ENCODE results near the gene RALGAPA1.
"Not testable (repeated sequence)": the region's sequence is repeated elsewhere in the genome, so short reads cannot be mapped to it uniquely, and the experiment has no call there.

Gene RALGAPA1

GRCh38 chr14:35701531-35701930 lies 107.6 kb downstream of the RALGAPA1 start:
- no peak for DNase-seq

DNA sequence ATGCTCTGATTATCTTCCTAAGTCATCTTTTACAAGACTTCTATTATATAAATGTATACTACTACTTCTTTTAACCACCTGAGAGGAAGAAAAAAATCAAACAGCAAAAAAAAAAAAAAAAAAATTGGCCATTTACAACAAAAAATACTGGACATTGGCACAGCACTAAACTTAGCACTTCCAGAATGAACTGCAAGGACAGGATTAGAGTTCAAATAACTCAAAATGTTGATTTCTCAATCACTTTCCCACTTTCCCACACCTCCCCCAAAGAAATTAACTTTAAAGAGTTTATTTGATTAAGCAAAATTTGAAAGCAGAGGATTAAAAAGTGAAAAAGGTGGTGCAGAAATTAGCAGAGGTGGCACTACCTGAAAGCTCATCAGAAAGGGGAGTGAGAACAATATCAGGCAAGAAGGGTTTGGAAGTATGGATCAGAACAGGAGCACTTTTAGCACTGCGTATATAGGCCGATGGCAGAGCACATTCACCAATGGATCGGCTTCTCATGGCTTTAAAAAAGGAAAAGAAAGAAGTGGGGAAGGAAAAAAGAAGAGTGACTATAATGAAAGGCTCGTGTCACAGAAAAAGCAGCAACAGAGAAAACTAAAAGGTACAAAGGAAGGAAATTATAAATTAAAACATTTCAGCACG lies 109.2 kb downstream of the RALGAPA1 start:
- DNase-seq: no peak

DNA sequence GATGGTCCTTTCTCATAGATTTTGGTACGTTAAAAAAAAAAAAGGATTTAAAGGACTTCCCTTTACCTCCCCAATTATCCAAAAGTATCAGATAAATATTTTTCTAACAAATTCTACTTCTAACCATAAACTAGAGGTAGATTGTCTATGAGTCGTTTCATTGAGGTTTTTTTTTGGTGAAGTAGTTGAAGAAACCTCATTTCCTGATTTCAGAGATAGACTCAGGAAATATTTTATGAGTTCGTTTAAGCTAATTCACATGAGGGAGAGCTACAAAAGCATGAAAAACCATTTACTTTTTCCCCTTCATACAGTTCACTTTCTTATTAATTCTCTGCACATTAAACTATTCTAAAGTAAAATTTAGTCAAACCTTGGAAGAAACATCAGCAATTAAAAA lies 112.5 kb downstream of the RALGAPA1 start:
- DNase-seq: no peak

DNA sequence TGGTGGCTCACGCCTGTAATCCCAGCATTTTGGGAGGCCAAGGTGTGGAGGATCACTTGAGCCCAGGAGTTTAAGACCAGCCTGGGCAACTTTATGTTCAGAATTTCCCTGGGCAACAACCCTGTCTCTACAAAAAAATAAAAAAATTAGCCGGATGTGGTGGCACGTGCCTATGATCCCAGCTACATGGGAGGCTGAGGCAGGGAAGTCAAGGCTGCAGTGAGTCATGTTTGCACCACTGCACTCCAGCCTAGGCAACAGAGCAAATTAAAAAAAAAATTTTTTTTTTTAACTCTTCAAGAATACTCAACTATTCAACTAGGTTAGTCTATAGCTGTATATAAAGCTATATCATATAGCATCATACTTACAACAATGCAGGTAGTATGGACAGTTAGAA lies 113.0 kb downstream of the RALGAPA1 start:
- no peak for DNase-seq

GRCh38 chr14:35695647-35696046 lies 113.4 kb downstream of the RALGAPA1 start:
- no peak for DNase-seq

DNA sequence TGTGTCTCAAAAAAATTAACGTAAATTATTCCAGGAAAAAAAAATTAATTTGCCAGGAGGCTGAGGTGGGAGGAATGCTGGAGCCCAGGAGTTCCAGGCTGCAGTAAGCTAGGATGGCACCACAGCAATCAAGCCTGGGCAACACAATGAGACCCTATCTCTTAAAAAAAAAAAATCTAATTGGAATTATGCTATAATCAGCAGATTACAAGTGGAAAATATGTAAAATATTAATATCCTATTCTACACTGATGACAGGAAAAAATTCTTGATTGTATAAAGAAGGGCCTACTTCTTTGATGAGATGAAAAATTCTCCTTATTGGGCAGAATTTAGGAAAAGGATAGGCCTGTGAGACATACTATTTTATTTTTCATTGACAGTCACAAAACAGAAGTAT lies 114.0 kb downstream of the RALGAPA1 start:
- DNase-seq: no peak

DNA sequence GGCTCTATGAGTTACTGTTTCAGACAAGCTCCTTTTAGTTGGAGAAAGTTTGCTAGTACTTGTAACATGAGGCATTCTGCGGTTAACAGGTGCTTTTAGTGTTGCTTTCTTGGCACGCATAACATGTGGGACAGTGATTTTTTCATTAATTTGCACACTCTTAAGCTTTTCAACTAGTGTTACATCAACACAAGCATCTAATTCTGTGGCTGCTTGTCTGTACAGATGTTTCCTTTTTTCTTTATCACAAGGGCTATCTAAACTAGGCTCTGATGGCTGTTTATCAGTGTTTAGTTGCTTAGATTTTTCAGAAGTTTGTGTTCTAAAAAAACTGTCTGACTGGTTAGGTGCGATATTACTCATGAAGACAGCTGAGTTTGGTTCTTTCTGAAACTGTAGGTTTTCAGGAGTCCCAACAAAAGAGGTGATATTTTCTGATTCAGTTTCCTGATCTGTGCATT lies 120.1 kb downstream of the RALGAPA1 start:
- no peak for DNase-seq

DNA sequence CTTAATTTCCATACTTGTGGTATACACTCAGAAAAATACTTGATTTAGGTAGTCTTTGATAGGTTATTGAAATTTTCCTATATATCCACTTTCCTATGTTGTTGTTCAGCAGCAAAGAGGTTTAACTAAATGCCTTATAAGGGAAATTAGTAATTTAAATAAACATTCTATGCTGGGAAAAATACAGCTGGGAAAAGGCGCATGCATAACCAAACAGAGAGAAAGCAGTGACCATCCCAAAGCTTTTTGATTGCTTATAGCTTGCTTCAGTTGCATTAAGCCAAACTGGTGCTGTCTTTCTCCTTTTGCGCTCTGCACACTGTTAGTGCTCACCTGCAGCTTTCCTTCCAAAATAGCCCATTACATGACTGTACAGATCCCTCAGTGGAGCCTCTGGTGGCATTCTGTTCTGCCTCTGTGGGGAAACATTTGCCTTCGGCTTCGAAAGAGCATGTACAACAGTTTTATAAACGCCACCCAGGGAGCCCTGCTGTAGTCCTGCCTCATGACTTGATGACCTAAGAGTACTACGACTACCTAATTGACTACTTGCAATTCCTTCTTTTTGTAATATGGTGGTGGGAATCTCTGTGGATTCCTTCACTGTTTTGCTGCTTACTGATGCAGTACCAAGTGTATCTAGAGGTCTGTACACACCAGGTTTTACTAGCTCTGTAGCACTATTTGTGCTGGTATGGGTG lies 120.8 kb downstream of the RALGAPA1 start:
- DNase-seq: no peak

GRCh38 chr14:35687335-35687939 lies 121.7 kb downstream of the RALGAPA1 start:
- DNase-seq: peak in 12 of 56 donors; percentile 0 to 55 (median 9)

DNA sequence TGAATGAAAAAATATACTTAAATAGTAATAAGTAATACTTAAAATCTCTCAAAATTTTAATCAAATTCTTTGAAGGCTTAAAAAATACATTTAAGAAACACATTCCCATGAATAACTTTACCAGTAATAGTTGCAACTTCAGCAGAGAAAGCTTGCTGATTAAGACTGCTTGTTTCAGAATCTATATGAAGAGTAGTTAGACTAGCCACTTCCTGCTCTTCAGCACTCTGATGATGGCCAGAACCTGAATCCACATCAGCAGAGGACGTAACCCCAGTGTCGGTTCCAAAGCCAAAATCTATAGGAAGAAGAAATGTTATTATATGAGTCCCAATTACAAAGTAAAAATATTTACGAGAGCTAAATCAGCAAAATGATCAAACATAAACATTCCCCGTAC lies 125.4 kb downstream of the RALGAPA1 start:
- DNase-seq: not testable (repeated sequence)

- DNase-seq: no peak
Measured at GRCh38 chr14:35682802-35683201, 126.3 kb downstream of the RALGAPA1 start.

DNA sequence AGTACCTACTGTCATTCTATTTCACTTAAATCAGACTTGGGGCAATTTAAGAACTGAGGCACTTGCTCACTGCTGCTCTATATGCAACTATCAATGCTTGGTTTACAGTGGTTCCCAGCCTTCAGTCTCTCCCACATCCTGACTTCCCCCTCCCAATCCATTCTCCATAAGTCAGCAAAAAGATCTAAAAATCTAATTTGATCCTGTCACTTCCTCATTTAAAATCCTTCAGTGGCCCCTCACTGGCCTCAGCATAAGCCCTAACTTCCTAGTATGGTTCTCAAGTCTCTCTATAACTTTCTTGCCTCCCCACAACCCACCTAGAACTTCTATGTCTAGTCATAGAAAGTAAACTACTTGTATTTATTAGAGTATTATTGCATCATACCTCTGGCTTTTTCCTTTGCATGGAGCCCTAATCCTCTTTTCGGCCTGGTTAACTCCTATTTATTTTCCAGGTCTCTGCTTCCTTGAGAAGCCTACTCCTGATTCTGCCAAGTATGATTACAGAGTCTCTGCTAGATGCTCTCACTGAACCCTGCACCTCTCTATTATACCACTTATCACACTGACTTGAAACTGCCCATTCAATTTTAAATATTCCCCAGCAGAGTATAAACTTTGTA lies 130.6 kb downstream of the RALGAPA1 start:
- DNase-seq: no peak

GRCh38 chr14:35669782-35670181 lies 139.3 kb downstream of the RALGAPA1 start:
- no peak for DNase-seq

DNA sequence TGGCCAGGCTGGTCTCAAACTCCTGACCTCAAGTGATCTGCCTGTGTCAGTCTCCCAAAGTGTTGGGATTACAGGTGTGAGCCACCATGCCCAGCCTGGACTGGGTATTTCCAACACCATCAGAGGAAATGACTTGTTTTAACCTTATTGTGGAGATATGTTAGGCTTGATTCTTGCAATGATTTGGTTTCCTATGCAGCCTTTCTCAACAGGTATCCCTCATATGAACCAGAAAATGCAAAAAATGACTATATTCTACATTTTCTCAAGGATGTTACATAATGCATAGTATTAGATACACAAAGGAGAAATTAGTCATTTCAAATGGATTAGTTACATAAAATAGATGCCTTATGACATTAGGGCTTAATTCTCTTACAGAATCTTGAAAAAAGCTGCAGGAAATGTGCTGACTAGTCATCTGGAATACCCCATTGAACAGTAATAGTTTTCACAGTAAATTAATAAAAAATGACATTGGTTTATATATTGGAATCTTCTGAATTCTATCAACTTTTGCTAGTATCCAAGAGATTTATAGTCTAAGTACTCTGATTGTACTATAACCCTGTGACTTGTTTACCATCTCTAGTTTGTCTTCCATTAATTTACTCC lies 142.6 kb downstream of the RALGAPA1 start:
- DNase-seq: no peak

DNA sequence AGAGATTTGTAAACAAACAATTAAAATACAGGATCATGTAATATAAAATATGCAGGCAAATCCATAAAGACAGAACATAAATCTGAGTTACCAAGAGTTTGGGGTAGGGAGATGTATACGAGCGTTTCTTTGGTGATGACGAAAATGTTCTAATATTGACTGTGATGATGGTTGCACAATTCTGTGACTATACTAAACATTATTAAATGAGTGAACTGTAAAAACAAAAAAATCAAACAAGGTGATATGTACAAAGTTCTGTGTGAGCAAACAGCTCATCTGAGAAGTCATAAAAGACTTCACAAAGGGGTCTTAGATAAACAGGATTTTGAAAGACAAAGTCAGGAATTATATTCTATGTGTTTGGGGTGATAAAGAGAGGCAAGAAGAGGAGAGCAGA lies 147.2 kb downstream of the RALGAPA1 start:
- no peak for DNase-seq

DNA sequence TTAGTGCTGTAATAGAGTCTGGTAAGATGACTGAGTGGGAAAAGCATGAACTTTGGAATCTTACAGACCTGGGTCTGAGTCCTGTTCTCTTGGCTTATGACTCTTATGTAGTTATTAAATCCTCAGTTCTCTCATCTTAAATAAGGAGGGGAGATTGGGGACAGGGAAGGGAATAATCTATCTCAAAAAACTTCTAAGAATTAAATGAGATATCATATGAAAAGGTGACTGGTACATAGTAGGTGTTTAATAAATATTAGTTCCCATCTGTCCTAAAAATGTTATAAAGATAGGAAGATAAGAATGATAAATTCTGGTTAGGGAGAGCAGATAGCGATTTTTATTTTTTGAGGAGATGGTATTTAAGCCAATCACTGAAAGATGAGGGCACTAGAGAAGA lies 156.1 kb downstream of the RALGAPA1 start:
- DNase-seq: no peak

DNA sequence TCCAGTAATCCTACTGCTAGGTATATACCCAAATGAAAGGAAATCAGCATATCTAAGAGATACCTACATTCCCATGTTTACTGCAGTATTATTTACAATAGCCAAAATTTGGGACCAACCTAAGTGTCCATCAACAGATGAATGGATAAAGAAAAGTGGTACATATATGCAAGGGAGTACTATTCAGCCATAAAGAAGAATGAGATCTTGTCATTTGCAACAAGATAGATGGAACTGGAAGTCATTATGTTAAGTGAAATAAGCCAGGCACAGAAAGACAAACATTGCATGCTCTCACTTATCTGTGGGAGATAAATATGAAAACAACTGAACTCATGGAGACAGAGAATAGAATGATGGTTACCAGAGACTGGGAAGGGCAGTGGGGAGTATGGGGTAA lies 165.6 kb downstream of the RALGAPA1 start:
- no peak for DNase-seq

DNA sequence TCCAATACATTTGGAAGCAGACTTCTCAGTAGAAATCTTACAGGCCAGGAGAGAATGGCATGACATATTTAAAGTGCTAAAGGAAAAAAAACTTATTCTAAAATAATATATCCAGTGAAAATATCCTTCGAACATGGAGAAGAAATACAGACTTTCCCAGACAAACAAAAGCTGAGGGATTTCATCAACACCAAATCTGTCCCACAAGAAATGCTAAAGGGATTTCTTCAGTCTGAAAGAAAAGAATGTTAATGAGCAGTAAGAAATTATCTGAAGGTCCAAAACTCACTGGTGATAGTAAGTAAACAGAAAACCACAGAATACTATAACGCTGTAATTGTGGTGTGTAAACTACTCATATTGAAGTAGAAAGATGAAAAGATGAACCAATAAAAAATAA lies 171.2 kb downstream of the RALGAPA1 start:
- DNase-seq: no peak

DNA sequence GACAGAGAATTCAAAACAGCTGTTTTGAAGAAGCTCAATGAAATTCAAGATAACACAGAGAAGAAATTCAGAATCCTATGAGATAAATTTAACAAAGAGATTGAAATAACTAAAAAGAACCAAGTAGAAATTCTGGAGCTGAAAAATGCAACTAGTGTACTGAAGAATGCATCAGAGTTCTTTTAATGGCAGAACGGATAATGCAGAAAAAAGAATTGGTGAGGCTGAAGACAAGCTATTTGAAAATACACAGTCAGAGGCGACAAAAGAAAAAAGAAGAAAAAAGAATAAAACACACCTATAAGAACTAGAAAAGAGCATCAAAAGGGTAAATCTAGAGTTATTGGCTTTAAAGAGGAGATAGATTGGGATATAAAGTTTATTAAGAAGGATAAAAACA lies 171.8 kb downstream of the RALGAPA1 start:
- no peak for DNase-seq

DNA sequence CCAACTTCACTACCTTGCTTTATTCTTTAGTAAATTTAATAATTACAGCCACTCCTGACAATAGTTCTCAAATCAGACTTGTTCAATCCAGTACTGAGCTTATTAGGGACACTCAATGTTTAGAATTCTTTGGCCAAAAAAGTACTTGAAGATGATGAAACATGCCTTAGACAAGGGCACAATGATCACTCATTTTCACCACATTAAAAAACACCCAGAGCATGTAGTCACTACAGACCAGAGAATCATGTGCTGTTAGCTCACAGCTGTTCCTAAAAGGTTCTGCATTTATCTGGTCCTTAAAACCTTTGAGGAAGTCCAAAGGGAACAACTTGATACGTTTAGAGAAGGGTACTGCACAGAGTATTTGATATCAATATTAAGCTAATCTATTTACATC lies 176.4 kb downstream of the RALGAPA1 start:
- DNase-seq: no peak

- DNase-seq: no peak
Measured at GRCh38 chr14:35632271-35632670, 176.8 kb downstream of the RALGAPA1 start.

Data from amygdala (tissue), 56 donors.